Caco-2 (cell line): Measurements from ENCODE around the gene UST. TPM values are rescaled to one million over a fixed set of nuclear protein-coding genes. Genes with fewer than 3 reads are reported as not detected.
"Not testable (repeated sequence)": the region's sequence is repeated elsewhere in the genome, so short reads cannot be mapped to it uniquely, and the experiment has no call there.

Experiments used
- BruUV-seq: library from RNA; stranded (reverse); fragments of 400-500 nt; replicated peaks from 2 replicates; lab custom pipeline; 2021; lab: Mats Ljungman, UMichigan
- CTCF ChIA-PET: fragments of 300-600 bp; sonication (Branson Sonifier 250); formaldehyde crosslinking; loops from one replicate; lab custom pipeline; 2022; ENCODE audit warnings: antibody characterized with exemption; lab: Charles Lee
- POLR2A ChIA-PET: fragments of 300-600 bp; sonication (Branson Sonifier 250); formaldehyde crosslinking; loops from one replicate; lab custom pipeline; 2022; ENCODE audit warnings: antibody characterized with exemption; lab: Charles Lee
- DNase-seq, 2 experiments: peaks; one replicate each; pipeline versions ENCODE4 v3.0.0 to v3.0.0-alpha.2; 2020 to 2022
- H3K27me3 ChIP-seq: replicated peaks from 2 replicates; pipeline ENCODE4 v1.6.0; 2011; ENCODE audit warnings: low read length; ENCODE audit not compliant: control insufficient read depth, insufficient read depth
- H3K36me3 ChIP-seq: 2 replicates; pipeline ENCODE4 v1.5.1; 2011; ENCODE audit warnings: low read length; ENCODE audit not compliant: control insufficient read depth, insufficient read depth
- H3K4me1 ChIP-seq: fragments of 250-450 bp; sonication (Bioruptor Pico); 2 replicates; pipeline ENCODE4 v1.5.1; 2020; ENCODE audit warnings: mild to moderate bottlenecking
- H3K4me3 ChIP-seq: 2 replicates; pipeline ENCODE4 v1.5.1; 2011; ENCODE audit warnings: low read depth, mild to moderate bottlenecking, control low read depth, low read length
- H3K9me3 ChIP-seq: fragments of 250-450 bp; sonication (Bioruptor Pico); 2 replicates; pipeline ENCODE4 v1.5.1; 2020; ENCODE audit warnings: mild to moderate bottlenecking, moderate library complexity
- H3K27ac Mint-ChIP-seq: one replicate; pipeline ENCODE4 v1.8.0; 2022; ENCODE audit warnings: mixed read lengths; ENCODE audit not compliant: unreplicated experiment
- H3K27me3 Mint-ChIP-seq: one replicate; pipeline ENCODE4 v1.8.0; 2022; ENCODE audit warnings: mixed read lengths; ENCODE audit not compliant: insufficient read depth, unreplicated experiment
- H3K36me3 Mint-ChIP-seq: one replicate; pipeline ENCODE4 v1.8.0; 2022; ENCODE audit warnings: mild to moderate bottlenecking, mixed read lengths; ENCODE audit not compliant: insufficient read depth, unreplicated experiment
- H3K4me1 Mint-ChIP-seq: one replicate; pipeline ENCODE4 v1.8.0; 2022; ENCODE audit warnings: low read depth, mixed read lengths; ENCODE audit not compliant: unreplicated experiment
- H3K4me3 Mint-ChIP-seq: one replicate; pipeline ENCODE4 v1.8.0; 2022; ENCODE audit warnings: mild to moderate bottlenecking, moderate library complexity, mixed read lengths; ENCODE audit not compliant: unreplicated experiment
- H3K9me3 Mint-ChIP-seq: one replicate; pipeline ENCODE4 v1.8.0; 2022; ENCODE audit warnings: mixed read lengths; ENCODE audit not compliant: unreplicated experiment
- intact Hi-C: fragments of 100-400 bp; cut with micrococcal nuclease; formaldehyde crosslinking; loops from one replicate; pipeline ENCODE4 v1.10.0; 2022; ENCODE audit not compliant: unreplicated experiment
- total RNA-seq: library from RNA; stranded (reverse); gene quantifications from 2 replicates; pipeline ENCODE4 v1.2.3, GENCODE V29; 2022
- TF ChIP-seq, protein P1 (sequence below), 2 experiments: fragments of 200-600 bp in 1 of 2; IDR thresholded peaks; 1 replicate in 1 of 2; 2 replicates in 1 of 2; pipeline versions ENCODE4 v1.5.1 to v1.8.0; 2011 to 2022; ENCODE audit warnings: antibody characterized with exemption in 1 of 2, control low read depth in 1 of 2, inconsistent platforms in 1 of 2, low read depth in 1 of 2, low read length in 1 of 2, mild to moderate bottlenecking in 1 of 2, moderate library complexity in 1 of 2; ENCODE audit not compliant: insufficient read depth in 1 of 2, severe bottlenecking in 1 of 2, unreplicated experiment in 1 of 2

UST gene
- total RNA-seq, 1 experiment from 2014 or later, result not detected

DNA sequence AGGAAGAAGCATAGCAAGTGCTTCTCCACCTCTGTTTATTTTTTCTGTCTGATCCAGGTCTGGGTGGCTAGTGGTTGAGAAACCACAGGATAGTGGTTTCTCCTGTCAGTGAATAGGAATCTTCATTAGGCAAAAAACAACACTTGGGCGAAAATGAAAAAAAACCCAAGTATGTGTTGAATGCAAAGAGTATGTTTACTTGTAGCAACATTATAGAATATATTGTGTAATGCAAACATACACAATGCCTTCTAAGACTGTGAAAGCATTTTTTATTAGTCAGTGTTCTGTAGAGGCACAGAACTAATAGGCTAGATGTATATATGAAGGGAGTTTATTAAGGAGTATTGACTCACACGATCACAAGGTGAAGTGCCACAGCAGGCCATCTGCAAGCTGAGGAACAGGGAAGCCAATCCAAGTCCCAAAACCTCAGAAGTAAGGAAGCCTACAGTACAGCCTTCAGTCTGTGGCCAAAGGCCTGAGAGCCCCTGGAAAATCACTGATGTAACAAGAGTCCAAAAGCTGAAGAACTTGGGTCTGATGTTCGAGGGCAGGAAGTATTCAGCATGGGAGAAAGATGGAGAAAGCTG, 111.1 kb downstream of the UST start:
- Mint-ChIP-seq H3K27ac (no peak overlapping the region), H3K4me1 (no peaks in the 10 kb centered on the region), H3K4me3 (no peak overlapping the region), H3K27me3 (peaks cover 17% of the 10 kb centered on the region), H3K9me3 (no peaks in the 10 kb centered on the region), H3K36me3 (no peaks in the 10 kb centered on the region)
- TF ChIP-seq, protein P1, sequence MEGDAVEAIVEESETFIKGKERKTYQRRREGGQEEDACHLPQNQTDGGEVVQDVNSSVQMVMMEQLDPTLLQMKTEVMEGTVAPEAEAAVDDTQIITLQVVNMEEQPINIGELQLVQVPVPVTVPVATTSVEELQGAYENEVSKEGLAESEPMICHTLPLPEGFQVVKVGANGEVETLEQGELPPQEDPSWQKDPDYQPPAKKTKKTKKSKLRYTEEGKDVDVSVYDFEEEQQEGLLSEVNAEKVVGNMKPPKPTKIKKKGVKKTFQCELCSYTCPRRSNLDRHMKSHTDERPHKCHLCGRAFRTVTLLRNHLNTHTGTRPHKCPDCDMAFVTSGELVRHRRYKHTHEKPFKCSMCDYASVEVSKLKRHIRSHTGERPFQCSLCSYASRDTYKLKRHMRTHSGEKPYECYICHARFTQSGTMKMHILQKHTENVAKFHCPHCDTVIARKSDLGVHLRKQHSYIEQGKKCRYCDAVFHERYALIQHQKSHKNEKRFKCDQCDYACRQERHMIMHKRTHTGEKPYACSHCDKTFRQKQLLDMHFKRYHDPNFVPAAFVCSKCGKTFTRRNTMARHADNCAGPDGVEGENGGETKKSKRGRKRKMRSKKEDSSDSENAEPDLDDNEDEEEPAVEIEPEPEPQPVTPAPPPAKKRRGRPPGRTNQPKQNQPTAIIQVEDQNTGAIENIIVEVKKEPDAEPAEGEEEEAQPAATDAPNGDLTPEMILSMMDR (IDR thresholded peaks at IDR 0.05; ENCODE audit: insufficient read depth in 1 of 2, low read depth in 1 of 2, low read length in 1 of 2, severe bottlenecking in 1 of 2, unreplicated experiment in 1 of 2), result no peak
- CTCF ChIA-PET, result no interaction called here
- Histone ChIP-seq H3K4me3 (no peak overlapping the region), H3K36me3 (no peaks in the 10 kb centered on the region), H3K27me3 (no peaks in the 10 kb centered on the region), H3K9me3 (no peaks in the 10 kb centered on the region), H3K4me1 (no peaks in the 10 kb centered on the region)
- intact Hi-C loops, result no loop called here
- POLR2A ChIA-PET, result interaction anchor here (0.7 kb wide), 1 partner anchor 17 kb away, joined by 3 read pairs; no protein-coding TSS in a partner anchor
- no peak for DNase-seq
- BruUV-seq, result no TSS peak

DNA sequence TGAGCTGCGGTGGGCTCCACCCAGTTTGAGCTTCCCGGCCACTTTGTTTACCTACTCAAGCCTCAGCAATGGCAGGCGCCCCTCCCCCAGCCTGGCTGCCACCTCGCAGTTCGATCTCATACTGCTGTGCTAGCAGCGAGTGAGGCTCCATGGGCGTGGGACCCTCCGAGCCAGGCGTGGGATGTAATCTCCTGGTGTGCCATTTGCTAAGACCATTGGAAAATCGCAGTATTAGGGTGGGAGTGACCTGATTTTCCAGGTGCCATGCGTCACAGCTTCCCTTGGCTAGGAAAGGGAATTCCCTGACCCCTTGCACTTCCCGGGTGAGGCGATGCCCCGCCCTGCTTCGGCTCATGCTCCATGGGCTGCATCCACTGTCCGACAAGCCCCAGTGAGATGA, 117.3 kb downstream of the UST start:
- H3K4me1 Mint-ChIP-seq, H3K27me3 ChIP-seq, DNase-seq, BruUV-seq, H3K36me3 ChIP-seq, H3K27ac Mint-ChIP-seq, POLR2A ChIA-PET, H3K9me3 ChIP-seq, CTCF ChIA-PET, intact Hi-C loops, H3K9me3 Mint-ChIP-seq, H3K4me1 ChIP-seq, H3K36me3 Mint-ChIP-seq, H3K4me3 Mint-ChIP-seq, H3K4me3 ChIP-seq: not testable (repeated sequence)
- H3K27me3 Mint-ChIP-seq, result peaks cover 17% of the 10 kb centered on the region

DNA sequence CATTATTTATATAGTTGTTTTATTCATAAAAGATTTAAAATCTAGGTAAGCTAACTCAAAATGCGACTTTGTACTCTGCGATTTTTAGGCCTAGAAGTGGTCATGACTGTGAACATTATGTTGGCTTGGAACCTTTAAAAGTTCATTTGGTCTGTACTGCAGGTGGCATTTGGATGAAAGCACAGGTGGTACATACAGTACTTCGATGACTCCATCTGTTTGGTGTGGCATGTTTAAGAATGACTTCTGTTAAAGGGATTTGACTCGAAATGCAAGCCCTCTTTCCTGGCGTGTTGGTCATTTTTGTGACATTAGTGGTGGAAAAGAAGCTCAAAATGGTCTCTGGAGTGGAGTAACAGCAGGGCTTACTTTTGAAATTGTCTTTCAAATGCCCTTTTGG, 118.1 kb downstream of the UST start:
- no peaks in the 10 kb centered on the region for H3K9me3 ChIP-seq
- H3K4me3 Mint-ChIP-seq, result no peak overlapping the region

More for the DNA sequence above, 118.1 kb downstream of the UST start:
- Histone ChIP-seq H3K4me1 (no peaks in the 10 kb centered on the region), H3K36me3 (no peaks in the 10 kb centered on the region), H3K27me3 (no peaks in the 10 kb centered on the region), H3K4me3 (no peak overlapping the region)
- H3K4me1 Mint-ChIP-seq, result no peaks in the 10 kb centered on the region
- H3K27ac Mint-ChIP-seq, result no peak overlapping the region
- no peak for DNase-seq
- TF ChIP-seq, protein P1 (IDR thresholded peaks at IDR 0.05; ENCODE audit: insufficient read depth in 1 of 2, low read depth in 1 of 2, low read length in 1 of 2, severe bottlenecking in 1 of 2, unreplicated experiment in 1 of 2), result no peak
- peaks cover 17% of the 10 kb centered on the region for H3K27me3 Mint-ChIP-seq
- ChIA-PET CTCF (no interaction called here), POLR2A (no interaction called here)
- no TSS peak for BruUV-seq
- intact Hi-C loops, result no loop called here
- H3K9me3 Mint-ChIP-seq, result no peaks in the 10 kb centered on the region
- no peaks in the 10 kb centered on the region for H3K36me3 Mint-ChIP-seq
